Fibroblast of the aortic adventitia (primary cell): ENCODE data around the gene SPATA46. TPM values are rescaled to one million over a fixed set of nuclear protein-coding genes. Genes with fewer than 3 reads are reported as not detected.

ENCODE experiments used
- DNase-seq: peaks from one replicate; pipeline ENCODE4 v3.0.0-alpha.2; 2010; ENCODE audit warnings: low read depth
- H3K4me3 ChIP-seq: 2 replicates; pipeline ENCODE4 v1.5.1; 2011; ENCODE audit warnings: low read depth, mild to moderate bottlenecking, control low read depth, low read length, moderate library complexity
- total RNA-seq: library from RNA; depleted of rRNA; stranded (reverse); fragments of >200 nt; gene quantifications from 2 replicates; pipeline ENCODE4 v1.2.3, GENCODE V29; 2012; ENCODE audit warnings: low replicate concordance
- TF ChIP-seq, protein P1 (sequence below): IDR thresholded peaks from 2 replicates; pipeline ENCODE4 v1.5.1; 2011; ENCODE audit warnings: mild to moderate bottlenecking, low read length, control low read depth, inconsistent platforms; ENCODE audit not compliant: insufficient read depth

SPATA46 gene
- total RNA-seq, 1 donor: not detected

DNA sequence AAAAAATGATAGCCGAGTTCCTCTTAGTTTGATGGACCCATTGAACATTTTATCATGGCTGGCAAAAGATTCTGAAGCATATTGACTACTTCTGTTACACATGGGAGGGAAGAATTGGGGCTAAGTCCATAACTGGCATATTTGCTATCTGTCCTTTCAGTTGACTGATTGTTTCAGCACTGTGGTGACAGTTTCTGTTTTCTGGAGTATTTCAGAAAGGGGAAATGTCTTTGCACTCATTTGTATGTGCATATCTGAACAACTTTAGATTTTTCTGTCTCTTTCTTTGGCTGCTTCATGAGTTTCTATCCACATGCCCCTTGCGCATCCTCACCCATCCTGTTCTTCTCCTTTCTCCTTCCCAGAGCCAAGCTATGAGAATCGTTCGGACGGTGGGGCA, 33.2 kb downstream of the SPATA46 start:
- TF ChIP-seq, protein P1, sequence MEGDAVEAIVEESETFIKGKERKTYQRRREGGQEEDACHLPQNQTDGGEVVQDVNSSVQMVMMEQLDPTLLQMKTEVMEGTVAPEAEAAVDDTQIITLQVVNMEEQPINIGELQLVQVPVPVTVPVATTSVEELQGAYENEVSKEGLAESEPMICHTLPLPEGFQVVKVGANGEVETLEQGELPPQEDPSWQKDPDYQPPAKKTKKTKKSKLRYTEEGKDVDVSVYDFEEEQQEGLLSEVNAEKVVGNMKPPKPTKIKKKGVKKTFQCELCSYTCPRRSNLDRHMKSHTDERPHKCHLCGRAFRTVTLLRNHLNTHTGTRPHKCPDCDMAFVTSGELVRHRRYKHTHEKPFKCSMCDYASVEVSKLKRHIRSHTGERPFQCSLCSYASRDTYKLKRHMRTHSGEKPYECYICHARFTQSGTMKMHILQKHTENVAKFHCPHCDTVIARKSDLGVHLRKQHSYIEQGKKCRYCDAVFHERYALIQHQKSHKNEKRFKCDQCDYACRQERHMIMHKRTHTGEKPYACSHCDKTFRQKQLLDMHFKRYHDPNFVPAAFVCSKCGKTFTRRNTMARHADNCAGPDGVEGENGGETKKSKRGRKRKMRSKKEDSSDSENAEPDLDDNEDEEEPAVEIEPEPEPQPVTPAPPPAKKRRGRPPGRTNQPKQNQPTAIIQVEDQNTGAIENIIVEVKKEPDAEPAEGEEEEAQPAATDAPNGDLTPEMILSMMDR: no peak
- no peak for DNase-seq

GRCh38 chr1:162342452-162342983, 34.1 kb downstream of the SPATA46 start:
- no peak overlapping the region for H3K4me3 ChIP-seq
- DNase-seq: no peak
- TF ChIP-seq, protein P1: no peak

More for the DNA sequence above, 33.2 kb downstream of the SPATA46 start:
- H3K4me3 ChIP-seq: no peak overlapping the region

- TF ChIP-seq, protein P1: no peak
- H3K4me3 ChIP-seq: no peak overlapping the region
- no peak for DNase-seq
Measured at GRCh38 chr1:162336621-162337285, 39.9 kb downstream of the SPATA46 start.

DNA sequence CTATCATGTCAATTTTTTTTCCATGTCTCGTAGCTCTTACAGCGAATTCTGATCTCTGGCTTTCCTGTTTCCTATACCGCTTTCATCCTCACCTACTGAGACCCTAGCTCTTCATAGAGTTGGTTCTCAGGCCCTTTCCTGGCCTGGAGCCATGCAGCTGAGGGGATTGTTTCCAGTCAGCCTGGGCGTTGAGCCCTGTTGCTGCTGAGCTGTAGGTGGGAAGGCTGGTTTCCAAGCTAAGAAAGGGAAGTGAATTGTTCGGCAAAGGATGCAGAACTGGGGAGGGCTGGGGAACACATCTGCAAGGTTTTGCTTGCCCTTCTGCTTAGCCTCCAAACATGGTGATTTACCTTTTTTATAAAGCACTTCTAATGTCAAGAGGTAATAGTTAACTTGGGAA, 41.5 kb downstream of the SPATA46 start:
- H3K4me3 ChIP-seq: no peak overlapping the region
- TF ChIP-seq, protein P1: no peak
- no peak for DNase-seq

DNA sequence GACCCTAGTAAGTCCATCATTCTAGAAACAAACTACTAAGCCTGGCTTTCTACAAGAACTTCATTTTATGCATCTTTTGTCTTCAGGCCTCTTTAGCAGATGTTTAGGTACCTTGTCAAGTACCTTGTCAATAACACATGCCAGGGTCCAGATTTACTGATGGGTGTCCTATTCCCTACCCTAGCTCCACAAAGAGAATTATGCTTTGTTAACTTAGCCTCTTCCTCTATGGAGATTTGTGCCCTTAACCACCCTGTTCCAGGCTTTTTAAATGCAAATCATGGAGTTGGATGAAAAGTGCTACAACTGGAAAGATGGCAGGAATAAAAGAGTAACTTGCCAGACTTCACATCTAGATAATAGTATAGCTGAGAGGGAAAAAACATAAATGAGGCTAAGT, 42.7 kb downstream of the SPATA46 start:
- no peak overlapping the region for H3K4me3 ChIP-seq
- TF ChIP-seq, protein P1: no peak
- DNase-seq: no peak

DNA sequence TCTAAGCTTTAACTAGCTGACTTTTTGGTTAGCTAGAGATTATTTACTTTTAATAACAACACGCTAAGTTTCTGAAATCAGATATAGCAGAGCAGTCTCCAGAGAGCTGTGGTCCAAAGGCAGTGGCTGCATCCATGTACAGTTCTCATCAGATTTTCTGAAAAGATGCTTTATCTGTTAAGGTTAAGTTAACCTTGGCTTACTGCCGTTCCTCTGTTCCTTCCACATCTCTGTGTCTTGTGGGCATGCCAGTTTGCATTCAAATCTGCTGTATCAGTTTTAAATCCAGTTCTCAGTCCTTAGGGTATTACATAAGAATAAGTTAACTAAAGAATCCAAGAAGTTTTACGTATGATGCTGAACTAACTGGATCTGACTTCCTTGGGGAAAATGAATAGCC, 46.8 kb downstream of the SPATA46 start:
- H3K4me3 ChIP-seq: no peak overlapping the region
- TF ChIP-seq, protein P1: no peak
- peak; percentile 27 for DNase-seq
